ENCODE results near the gene RSAD2.
"Not testable (repeated sequence)": the region's sequence is repeated elsewhere in the genome, so short reads cannot be mapped to it uniquely, and the experiment has no call there.

RSAD2 gene, protein sequence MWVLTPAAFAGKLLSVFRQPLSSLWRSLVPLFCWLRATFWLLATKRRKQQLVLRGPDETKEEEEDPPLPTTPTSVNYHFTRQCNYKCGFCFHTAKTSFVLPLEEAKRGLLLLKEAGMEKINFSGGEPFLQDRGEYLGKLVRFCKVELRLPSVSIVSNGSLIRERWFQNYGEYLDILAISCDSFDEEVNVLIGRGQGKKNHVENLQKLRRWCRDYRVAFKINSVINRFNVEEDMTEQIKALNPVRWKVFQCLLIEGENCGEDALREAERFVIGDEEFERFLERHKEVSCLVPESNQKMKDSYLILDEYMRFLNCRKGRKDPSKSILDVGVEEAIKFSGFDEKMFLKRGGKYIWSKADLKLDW

DNA sequence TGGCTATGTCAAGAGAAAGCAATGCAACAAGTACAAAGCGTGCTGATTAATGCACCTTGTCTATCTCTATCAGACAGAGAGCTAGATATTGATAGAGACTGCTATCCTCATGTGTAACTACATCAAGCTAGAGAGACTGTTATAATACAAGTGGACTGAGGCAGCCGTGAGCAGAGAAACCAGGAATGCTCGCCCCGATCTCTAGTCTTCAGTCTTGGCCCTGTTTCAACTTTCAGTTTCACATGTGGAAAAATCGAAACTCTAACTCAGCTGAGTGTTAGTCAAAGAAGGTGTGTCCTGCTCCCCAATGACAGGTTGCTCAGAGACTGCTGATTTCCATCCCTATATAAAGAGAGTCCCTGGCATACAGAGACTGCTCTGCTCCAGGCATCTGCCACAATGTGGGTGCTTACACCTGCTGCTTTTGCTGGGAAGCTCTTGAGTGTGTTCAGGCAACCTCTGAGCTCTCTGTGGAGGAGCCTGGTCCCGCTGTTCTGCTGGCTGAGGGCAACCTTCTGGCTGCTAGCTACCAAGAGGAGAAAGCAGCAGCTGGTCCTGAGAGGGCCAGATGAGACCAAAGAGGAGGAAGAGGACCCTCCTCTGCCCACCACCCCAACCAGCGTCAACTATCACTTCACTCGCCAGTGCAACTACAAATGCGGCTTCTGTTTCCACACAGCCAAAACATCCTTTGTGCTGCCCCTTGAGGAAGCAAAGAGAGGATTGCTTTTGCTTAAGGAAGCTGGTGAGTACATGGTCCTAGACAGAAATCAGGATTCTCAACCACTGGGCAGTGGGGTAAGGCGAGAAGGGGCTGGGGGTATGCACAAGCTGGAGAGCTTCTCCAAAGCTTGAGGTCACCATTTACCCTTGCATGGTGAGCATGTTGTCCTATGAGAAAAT lies at the start of gene RSAD2:
Gene RSAD2 (plus strand): TSS at position 376 of the 903 bp plus-strand sequence. CDS start 24 bp downstream, at position 400.
- peak; percentile 89 for DNase-seq

DNA sequence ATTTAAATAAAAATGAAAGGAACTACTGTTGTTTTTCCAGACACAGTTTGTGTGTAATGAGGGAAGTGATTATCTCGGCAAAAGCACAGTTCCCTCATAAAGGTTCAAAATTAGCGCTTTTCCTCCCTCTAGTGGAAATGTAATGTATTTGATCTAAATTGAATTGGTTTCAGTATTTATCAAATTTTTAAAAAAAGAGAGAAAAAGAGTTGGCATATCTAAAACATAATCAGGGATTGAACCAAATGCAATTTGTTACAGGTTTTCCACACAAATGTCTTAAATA lies 49.3 kb upstream of the RSAD2 start:
- peak; percentile 64 for DNase-seq

DNA sequence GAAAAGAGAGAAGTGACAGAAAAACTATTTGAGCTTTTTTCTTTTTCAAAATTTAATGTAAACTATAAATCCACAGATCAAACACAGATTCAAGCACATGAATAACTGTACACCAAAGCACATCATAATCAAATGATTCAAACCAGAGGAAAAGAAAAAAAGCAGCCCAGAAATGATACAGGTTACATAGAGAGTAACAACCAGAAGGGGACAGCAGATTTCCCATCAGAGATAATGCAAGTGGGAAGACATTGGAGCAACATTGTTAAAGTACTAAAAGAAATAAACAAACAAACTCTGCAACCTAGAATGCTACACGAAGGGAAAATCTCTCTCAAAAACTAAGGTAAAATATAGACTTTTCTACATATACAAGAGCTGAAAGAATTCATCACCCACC lies 46.3 kb upstream of the RSAD2 start:
- DNase-seq, result peak; percentile 2

DNA sequence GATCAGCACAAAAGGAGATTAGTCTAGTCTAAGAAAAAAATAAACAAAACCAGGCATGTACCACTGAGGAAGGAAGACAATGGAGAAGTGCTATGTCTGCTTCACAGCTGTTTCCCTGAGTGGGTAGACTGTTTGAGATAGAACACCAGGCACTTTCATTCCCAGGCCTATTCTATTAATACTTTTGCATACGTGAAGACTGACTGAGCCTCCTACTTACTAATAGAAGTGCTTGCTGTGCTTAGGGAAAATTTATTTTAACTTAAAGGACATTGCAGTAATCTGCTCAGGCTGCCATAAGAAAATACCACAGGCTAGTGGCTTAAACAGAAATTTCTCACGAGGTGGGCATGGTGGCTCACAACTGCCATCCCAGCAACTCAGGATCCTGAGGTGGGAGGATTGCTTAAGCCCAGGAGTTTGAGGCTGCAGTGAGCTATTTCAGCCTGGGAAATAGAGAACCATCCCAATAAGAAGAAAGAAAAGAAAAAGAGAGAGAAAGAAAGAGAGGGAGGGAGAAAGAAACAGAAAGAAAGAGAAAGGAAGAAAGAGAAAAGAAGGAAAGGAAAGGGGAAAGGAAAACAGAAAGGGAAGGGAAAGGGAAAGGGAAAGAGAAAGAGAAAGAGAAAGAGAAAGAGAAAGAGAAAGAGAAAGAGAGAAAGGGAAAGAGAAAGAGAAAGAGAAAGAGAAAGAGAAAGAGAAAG lies 44.8 kb upstream of the RSAD2 start:
- no peak for DNase-seq

DNA sequence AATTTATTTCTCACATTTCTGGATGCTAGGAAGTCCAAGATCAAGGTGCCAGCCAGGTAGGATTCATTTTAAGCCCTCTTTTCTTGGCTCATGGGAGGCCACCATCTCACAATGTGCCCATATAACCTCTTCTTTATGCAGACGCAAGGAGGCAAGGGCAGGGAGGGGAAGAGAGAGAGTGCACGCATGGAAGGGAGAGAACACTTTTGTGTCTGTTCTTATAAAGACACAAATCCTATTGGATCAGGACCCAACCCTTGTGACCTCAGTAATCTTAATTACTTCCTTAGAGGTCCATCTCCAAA lies 44.3 kb upstream of the RSAD2 start:
- DNase-seq, result no peak

DNA sequence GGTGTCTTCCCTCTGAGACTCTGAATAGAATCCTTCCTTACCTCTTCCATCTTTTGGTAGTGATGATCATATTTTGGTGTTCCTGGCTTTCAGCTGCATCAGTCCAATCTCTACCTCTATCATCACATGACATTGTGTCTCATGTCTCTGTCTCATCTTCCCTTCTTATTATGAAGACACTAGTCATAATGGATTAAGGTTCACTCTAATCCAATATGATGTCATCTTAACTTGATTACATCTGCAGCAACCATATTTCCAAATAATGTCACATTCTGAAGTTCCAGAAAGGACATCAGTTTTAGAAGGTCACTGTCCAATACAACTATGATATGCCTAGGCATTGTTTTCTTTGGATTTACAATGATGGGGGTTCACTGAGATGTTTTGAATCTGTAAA lies 43.4 kb upstream of the RSAD2 start:
- no peak for DNase-seq

DNA sequence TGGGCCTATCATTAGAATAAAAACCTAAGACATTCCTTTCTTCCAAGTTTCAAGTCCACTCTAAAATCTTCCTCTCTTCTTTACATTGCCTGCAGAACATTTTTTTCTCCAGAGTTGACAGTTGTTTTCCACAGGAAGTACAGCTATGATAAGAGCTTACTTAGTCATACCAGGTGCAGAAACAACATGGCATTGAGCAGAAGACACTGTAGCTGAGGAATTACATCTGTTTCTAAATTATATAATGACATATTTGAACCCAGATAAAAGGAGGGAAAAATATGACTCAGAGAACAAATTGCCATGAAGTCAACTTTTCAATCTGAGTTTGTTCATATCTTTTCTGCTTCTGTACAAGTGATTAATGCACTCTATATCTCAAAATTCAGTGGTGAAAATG lies 42.1 kb upstream of the RSAD2 start:
- no peak for DNase-seq

DNA sequence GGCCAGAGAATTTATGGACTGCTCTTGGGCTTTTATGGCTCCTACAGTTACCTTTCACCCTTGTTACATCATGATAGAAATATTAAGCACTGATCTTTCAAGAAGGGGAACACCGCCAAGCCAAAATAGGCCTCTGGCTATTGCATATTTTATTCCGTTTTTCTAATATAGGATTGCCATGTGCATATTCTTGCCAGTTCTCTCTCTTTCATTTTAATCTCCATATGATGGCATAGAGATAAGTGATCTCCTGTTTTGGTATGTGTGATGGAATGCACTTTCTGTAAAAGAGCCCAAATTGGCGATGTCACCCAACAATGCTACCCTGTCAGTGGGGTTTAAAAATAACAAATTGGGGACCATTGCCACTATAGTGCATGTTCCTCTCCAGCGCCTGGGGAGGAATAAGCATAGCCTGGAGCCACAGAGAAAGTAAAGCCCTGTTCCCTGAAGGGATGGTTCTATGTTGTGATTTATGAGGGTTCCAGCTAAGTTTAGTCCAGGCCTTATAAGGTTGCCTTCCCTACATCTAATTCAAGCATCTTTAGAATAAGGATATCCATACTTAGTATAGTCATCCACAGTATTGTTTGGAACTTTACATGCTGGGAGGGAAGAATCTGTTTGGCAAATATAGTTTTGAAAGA lies 38.8 kb upstream of the RSAD2 start:
- DNase-seq, result no peak

DNA sequence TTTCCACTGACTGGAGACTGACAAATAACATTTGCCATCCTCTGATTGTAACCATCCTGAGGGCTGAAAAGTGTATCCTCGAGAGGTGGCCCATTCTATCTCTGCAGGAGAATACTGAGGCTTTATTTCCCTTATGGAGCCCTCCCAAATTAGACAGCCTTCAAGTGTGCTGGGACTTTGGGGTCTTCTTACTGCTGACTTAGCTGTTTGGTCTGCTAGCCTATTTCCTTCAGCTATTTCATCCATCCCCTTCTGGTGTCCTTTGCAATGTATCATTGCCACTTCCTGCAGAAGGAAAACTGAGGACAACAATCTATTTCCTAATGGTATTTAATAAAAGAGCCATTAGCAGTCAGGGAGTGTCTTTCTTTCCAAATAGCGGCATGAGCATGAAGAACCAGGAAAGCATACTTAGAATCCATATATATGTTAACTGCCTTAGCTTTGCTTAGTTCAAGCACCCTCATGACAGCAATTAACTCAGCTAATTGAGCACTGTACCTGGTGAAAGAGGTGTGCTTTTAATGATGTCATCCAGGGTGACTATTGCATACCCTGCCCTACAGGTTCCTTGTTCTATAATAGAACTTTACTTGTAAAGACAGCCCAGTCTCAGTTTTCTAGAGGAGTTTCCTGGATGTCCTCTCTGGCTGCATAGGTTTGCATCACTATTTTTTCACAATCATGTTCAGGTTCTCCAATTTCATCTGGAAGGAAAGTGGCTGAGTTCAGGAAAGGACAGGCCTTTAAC lies 35.9 kb upstream of the RSAD2 start:
- no peak for DNase-seq

DNA sequence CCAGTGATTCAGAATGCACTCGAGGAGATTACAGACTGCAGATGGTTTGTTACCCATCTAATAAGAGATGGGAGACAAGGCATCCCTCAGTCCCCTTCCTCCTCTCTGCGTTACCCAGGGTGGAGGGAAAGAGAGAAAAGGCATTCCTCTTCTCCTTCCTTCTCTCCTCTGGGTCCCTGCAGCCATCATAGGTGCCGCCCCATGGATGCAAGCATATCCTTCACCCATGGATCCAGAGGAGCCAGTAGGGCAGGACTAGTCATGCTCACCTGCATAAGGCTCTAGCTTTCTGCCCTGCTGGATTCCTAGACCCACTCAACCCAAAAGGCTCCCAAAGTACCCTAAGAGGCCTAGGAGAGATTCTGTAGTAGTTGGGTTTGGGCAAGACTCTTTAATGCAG lies 32.3 kb upstream of the RSAD2 start:
- no peak for DNase-seq

DNA sequence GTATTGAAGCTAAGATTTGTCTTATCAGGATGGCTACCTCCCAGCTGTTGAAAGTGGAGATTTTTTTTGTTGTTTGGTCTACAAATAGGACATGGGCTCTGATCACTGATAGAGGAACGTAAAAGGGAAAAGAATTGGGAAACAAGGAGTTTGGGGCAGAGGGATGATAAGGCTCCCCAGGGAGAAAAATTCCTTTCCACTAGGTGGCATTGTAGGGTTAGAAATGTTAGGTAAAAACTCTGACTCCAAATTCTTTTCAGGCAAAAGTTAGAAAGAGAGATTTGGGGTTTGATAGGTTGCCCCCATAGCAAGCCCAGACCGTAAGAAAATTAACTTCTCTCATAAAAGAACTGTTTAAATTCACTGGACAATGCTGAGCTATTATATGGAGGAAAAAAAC lies 31.7 kb upstream of the RSAD2 start:
- DNase-seq, result no peak

DNA sequence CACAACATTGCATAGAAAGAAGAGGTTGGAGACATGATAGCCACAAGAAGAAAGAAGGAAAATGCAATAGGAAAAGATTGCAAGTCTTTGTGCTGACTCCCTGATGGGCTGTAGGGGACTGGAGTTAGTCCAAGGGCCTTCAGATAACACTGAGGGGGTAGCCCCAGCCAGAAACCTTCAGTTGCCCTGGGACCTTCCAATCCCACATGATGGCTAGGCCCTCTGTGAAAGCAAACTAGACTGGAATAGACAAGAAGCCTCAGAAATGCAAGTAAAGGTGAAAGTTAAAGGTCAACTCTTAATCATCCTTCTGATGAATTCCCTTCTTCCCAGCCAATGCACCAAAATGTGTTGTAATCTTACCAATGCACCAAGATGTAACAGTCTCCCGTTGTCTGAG lies 31.0 kb upstream of the RSAD2 start:
- DNase-seq, result no peak

DNA sequence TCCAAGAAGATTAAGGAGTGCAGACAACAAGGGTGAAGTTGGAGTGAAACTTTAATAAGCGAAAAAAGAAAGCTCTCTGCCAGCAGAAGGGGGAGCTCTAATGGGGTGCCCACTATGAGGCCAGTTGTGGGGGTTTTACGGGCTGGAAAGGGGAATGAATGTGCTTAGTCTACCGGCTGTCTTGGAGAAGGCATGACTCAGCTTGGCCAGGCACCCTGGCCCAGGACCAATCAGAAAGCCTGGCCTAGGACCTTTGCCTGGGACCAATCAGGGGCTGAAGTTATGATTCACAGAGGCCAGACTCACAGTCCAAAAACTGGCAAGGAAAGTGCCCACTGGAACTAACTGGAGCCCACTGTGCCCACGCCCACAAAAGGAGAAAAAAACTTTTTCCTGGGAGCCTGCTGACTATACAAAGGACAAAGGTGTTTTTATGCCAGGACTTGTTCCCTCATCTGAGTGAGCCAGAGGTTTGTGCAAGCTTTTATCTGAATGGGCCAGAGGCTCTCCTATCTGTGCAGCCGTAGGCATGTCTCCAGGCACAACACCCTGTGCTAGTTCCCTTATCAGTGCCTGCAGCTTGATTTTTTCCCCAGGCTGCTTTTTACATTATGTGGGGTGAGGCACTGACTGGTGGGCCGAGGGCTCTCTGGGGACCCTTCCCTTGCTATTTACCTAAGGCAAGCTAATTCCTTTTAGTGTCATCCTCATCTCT lies 30.5 kb upstream of the RSAD2 start:
- no peak for DNase-seq

DNA sequence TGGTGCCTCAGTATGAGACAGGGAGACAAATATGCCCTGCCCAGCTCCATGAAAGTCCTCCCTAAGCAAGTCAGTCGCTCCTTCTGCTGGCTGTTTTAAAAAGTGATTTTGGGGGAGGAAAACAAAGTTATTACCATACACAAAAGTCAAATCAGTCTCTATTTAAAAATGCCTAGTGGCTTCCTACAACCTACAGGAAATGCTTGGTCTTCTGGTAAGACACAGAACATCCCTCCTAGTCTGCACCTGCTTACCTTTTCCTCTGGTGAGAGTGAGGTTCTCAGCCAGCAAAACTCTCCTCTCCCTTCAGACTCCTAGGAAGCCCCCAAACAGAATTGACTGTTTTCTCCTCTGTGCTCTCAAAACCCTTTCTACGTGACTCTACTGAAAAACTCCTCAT lies 25.4 kb upstream of the RSAD2 start:
- no peak for DNase-seq

DNA sequence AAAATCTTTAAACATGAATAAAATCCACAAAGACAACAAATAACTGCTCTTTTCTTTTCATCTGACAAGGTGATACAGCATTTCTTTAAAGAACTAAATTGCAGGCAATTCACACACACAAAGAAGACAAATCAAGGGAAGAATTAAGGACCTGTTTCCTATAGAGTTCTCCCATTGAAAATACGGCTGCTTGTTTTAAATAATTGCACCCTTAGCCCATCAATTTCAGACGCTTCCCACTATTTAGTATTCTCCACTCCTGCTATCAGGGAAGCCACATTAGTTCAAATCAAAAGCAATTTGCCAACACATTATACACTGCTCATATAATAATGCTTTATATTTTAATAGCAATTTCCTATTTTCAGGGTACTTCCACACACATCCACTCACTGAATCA lies 23.2 kb upstream of the RSAD2 start:
- no peak for DNase-seq

DNA sequence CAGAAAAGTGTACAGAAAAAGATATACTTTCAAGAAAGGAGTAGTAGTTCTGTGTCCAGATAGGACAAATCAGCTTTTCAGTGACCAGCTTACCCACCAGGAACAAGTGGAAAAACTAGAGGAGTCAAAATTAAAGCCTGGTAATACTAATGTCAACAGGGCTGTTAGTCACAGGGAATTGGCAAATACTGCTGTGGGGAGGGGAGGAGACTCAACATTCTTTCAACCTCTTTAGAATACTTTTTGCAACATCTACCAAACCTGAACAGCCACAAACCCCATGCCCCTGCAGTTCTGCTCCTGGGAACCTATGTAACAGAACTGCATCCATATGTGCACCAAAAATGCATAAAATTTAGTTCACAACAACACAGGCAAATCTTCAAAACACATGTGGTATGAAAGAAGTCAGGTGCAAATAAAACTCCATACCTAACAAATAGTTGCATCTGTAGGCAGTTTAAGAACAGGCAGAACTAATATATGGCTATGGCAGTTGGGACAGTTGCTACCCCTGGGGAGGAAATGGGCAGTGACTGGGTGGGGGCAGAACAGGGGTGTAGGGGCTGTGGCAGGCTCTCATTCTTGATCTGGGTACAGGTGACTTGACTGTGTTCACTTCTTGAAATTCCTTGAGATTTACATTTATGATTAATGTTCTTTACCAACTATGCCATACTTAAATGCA lies 21.6 kb upstream of the RSAD2 start:
- no peak for DNase-seq

DNA sequence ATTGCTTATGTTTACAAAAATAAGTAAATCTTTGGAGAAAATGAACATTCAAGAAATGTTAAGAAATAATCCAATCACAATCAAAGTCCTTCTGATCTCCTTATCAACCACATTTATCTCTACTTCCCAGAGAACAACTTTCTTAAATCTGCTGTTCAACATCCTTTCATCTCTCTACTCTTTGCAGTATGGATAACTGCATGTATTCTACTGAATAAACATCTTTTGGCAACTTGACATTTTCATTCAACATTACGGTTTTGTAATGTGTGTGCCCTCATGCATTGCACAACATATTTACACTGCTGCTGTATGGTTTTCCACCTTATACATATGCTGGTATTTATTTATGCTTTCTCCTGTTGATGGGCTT lies 21.0 kb upstream of the RSAD2 start:
- no peak for DNase-seq

DNA sequence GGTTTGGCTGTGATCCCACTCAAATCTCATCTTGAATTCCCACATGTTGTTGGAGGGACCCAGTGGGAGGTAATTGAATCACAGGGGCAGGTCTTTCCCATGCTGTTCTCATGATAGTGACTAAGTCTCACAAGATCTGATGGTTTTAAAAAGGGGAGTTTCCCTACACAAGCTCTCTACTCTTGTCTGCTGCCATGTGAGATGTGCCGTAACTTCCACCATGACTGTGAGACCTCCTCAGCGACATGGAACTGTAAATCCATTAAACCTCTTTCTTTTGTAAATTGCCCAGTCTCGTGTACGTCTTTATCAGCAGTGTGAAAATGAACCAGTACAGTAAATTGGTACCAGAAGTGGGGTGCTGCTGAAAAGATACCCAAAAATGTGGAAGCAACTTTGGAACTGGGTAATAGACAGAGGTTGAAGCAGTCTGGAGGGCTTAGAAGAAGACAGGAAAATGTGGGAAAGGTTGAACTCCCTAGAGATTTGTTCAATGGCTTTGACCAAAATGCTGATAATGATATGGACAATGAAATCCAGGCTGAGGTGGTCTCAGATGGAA lies 19.0 kb upstream of the RSAD2 start:
- DNase-seq, result not testable (repeated sequence)

DNA sequence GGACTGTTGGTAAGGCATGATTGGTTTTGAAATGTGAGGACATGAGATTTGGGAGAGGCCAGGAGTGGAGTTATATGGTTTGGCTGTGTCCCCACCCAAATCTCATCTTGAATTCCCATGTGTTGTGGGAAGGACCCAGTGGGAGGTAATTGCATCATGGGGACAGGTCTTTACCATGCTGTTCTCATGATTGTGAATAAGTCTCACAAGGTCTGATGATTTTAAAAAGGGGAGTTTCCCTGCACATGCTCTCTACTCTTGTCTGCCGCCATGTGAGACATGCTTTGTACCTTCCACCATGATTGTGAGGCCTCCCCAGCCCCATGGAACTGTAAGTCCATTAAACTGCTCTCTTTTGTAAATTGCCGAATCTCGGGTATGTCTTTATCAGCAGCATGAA lies 17.3 kb upstream of the RSAD2 start:
- no peak for DNase-seq

DNA sequence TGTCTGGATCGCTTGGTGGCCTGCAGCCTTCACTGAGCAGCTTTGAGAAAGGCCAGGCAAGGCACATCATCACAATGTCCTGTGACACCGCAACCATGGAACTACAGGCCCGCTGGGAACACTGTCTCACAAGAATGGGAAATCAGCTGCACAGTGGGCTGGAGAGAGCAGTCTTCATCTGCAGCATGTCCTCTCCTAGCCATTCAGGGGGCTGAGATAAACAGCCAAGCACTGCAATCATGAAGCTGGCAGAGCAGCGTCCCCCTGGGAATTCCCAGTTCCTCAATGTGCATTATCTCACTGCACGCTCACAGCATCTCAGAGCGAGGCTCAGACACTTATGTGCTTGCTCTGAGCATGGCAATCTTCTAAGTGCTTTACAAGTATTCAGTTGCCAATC lies 13.8 kb upstream of the RSAD2 start:
- peak; percentile 39 for DNase-seq

DNA sequence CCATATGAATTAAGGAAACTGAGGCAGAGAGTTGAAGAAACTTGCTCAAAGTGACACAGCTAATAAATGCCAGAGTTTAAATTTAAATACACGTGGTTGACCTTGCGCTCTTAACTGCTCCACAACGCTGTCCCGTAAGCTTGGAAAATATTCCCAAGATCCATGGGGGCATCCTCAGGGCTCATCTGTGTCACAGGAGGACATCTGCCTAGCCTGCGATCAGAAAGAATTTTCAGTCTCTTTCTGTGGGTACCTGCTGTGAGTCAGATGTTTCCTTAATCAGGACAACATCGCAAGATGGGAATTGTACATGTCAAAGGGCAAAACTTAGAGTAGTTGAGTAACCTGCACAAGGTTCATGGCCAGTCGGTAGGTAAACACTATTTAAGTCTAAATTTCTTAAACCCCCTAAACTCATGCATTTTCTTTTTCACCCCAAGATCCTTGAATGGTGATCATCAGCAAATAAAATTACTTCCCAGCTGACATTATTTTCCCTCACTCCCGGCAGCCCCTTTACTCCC lies 13.3 kb upstream of the RSAD2 start:
- no peak for DNase-seq

Data from DMS79 treated with DMSO at 0.1 percent for 48 hours (cell line).